HepG2 (cell line): ENCODE data around the gene G6PC3. TPM values are rescaled to one million over a fixed set of nuclear protein-coding genes. Genes with fewer than 3 reads are reported as not detected.

ENCODE experiments used
- CREB1 ChIP-seq, 2 experiments: fragments of 450-650 bp in 1 of 2; IDR thresholded peaks; 2 replicates each; pipeline ENCODE4 v1.6.1; 2016 to 2017; ENCODE audit warnings: control low read depth in 1 of 2, mild to moderate bottlenecking in 1 of 2, missing compliant biosample characterization in 1 of 2, missing genetic modification characterization in 1 of 2
- FOXA1 ChIP-seq, 2 experiments: fragments of 450-650 bp in 1 of 2; sonication (generic) in 1 of 2; formaldehyde crosslinking in 1 of 2; IDR thresholded peaks; 2 replicates each; pipeline versions ENCODE4 v1.4.0 to v1.6.1; 2016 to 2020; ENCODE audit warnings: missing genetic modification reagents in 1 of 2
- FOXM1 ChIP-seq: sonication (generic); formaldehyde crosslinking; IDR thresholded peaks from 2 replicates; pipeline ENCODE4 v1.5.0; 2020; ENCODE audit warnings: missing genetic modification reagents
- HDAC2 ChIP-seq: sonication (generic); formaldehyde crosslinking; IDR thresholded peaks from 2 replicates; pipeline ENCODE4 v1.4.0; 2020; ENCODE audit warnings: missing genetic modification reagents
- KLF6 ChIP-seq: IDR thresholded peaks from 2 replicates; pipeline ENCODE4 v1.8.0; 2016; ENCODE audit warnings: missing biosample characterization, missing genetic modification reagents
- NFYC ChIP-seq: IDR thresholded peaks from 2 replicates; pipeline ENCODE4 v1.6.1; 2016; ENCODE audit warnings: missing genetic modification reagents, missing compliant biosample characterization
- SMC3 ChIP-seq: IDR thresholded peaks from 2 replicates; pipeline ENCODE4 v1.6.1; 2011; ENCODE audit warnings: low read length, improper control_type of control experiment
- ZNF44 ChIP-seq: sonication (generic); formaldehyde crosslinking; IDR thresholded peaks from 2 replicates; pipeline ENCODE4 v1.5.1; 2020; ENCODE audit warnings: mild to moderate bottlenecking, missing genetic modification reagents
- polyA plus RNA-seq, 8 experiments: library from polyadenylated mRNA; depleted of rRNA in 3 of 8; stranded (reverse) in 7 of 8; unstranded in 1 of 8; fragments of >200 nt; fragmentation: Illumina TruSeq in 4 of 8; extraction: Trizol in 4 of 8; gene quantifications; 2 replicates each; pipeline versions ENCODE4 v1.2.1 to v1.2.3, GENCODE V29; 2011 to 2016; ENCODE audit warnings: low read depth in 4 of 8, missing spikeins in 1 of 8, mixed read lengths in 1 of 8; ENCODE audit not compliant: insufficient read depth in 1 of 8
- total RNA-seq, 5 experiments: library from RNA; depleted of rRNA; stranded (reverse); fragments of >200 nt; fragmentation: Illumina TruSeq; extraction: Trizol; gene quantifications; 2 replicates each; pipeline ENCODE4 v1.2.3, GENCODE V29; 2016; ENCODE audit warnings: low read depth in 1 of 5
- TF ChIP-seq, protein P1 (sequence below), 2 experiments: fragments of 450-650 bp in 1 of 2; sonication (generic) in 1 of 2; formaldehyde crosslinking in 1 of 2; IDR thresholded peaks; 2 replicates each; pipeline versions ENCODE4 v1.6.1 to v1.8.0; 2016 to 2022; ENCODE audit warnings: antibody characterized with exemption in 1 of 2, mild to moderate bottlenecking in 1 of 2, missing genetic modification reagents in 1 of 2
- TF ChIP-seq, protein P2 (sequence below), 2 experiments: sonication (generic) in 1 of 2; formaldehyde crosslinking in 1 of 2; IDR thresholded peaks; 2 replicates each; pipeline versions ENCODE4 v1.4.0 to v1.6.1; 2016 to 2020; ENCODE audit warnings: borderline replicate concordance in 1 of 2, low read depth in 1 of 2, mild to moderate bottlenecking in 1 of 2, missing genetic modification reagents in 1 of 2

The G6PC3 gene
- total and polyA plus RNA-seq, 2 of the 13 experiments (the other 11 are each of a cell fraction or from before 2014, with no cell fraction given) = 38.5 to 75.8 TPM

DNA sequence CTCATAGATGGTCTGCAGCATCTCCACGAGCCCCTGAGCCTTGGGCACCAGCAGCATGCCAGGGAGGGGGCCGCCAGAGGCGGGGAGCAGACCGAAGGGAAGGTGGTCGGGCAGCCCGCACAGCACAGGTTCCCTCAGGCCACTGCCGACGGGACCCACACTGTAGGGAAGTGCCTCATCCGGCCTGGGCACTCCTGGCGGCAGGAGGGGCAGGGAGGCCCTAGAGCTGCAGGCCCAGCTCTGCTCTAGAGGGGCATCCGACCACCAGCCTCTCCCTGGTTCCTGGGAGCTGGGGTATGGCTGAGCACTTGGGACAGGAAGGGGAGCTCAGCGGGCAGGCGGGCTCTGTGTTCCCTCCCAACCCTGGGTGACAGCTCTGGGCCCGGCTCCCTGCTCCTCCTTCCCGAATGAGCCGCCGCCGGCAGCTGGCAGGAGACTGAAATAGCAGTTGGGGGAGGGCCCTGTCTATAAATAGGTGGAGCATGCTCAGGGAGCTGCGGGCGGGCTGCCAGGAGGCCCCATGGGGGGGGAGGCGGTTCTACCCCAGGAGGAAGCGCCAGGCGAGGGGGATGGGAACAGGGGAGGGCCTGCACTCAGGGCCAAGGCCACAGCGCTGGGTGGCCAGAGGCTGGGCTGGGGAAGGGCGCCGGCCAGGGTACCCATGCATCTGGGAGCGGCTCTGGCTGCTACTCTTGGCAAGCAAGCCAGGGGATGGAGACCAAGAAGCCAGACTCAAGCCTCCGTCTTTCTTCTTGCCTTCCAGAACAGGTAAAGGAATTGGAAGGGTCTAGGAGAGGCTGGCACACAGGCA is 40.5 kb downstream of the G6PC3 start (continued):
- TF ChIP-seq, protein P1, sequence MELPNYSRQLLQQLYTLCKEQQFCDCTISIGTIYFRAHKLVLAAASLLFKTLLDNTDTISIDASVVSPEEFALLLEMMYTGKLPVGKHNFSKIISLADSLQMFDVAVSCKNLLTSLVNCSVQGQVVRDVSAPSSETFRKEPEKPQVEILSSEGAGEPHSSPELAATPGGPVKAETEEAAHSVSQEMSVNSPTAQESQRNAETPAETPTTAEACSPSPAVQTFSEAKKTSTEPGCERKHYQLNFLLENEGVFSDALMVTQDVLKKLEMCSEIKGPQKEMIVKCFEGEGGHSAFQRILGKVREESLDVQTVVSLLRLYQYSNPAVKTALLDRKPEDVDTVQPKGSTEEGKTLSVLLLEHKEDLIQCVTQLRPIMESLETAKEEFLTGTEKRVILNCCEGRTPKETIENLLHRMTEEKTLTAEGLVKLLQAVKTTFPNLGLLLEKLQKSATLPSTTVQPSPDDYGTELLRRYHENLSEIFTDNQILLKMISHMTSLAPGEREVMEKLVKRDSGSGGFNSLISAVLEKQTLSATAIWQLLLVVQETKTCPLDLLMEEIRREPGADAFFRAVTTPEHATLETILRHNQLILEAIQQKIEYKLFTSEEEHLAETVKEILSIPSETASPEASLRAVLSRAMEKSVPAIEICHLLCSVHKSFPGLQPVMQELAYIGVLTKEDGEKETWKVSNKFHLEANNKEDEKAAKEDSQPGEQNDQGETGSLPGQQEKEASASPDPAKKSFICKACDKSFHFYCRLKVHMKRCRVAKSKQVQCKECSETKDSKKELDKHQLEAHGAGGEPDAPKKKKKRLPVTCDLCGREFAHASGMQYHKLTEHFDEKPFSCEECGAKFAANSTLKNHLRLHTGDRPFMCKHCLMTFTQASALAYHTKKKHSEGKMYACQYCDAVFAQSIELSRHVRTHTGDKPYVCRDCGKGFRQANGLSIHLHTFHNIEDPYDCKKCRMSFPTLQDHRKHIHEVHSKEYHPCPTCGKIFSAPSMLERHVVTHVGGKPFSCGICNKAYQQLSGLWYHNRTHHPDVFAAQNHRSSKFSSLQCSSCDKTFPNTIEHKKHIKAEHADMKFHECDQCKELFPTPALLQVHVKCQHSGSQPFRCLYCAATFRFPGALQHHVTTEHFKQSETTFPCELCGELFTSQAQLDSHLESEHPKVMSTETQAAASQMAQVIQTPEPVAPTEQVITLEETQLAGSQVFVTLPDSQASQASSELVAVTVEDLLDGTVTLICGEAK (IDR thresholded peaks at IDR 0.05) = no peak
- TF ChIP-seq, protein P1 (CRISPR knock-in tag; IDR thresholded peaks at IDR 0.05) = peak; percentile 92; the same call in 1 of the 2 replicates
- TF ChIP-seq NFYC (CRISPR knock-in tag) (peak; percentile 61), HDAC2 (CRISPR knock-in tag) (peak; percentile 96), CREB1 (IDR thresholded peaks at IDR 0.05) (no peak), CREB1 (CRISPR knock-in tag; IDR thresholded peaks at IDR 0.05) (no peak), KLF6 (0 out of 2 replicates have a peak, but pooled peaks have one; percentile 85), SMC3 (peak; percentile 43; the same call in 1 of the 2 replicates), FOXM1 (CRISPR knock-in tag) (no peak), ZNF44 (CRISPR knock-in tag) (peak; percentile 32; the same call in 1 of the 2 replicates), FOXA1 (IDR thresholded peaks at IDR 0.05) (no peak), FOXA1 (CRISPR knock-in tag; IDR thresholded peaks at IDR 0.05) (peak; percentile 46; the same call in 1 of the 2 replicates)
- TF ChIP-seq, protein P2, sequence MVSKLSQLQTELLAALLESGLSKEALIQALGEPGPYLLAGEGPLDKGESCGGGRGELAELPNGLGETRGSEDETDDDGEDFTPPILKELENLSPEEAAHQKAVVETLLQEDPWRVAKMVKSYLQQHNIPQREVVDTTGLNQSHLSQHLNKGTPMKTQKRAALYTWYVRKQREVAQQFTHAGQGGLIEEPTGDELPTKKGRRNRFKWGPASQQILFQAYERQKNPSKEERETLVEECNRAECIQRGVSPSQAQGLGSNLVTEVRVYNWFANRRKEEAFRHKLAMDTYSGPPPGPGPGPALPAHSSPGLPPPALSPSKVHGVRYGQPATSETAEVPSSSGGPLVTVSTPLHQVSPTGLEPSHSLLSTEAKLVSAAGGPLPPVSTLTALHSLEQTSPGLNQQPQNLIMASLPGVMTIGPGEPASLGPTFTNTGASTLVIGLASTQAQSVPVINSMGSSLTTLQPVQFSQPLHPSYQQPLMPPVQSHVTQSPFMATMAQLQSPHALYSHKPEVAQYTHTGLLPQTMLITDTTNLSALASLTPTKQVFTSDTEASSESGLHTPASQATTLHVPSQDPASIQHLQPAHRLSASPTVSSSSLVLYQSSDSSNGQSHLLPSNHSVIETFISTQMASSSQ (IDR thresholded peaks at IDR 0.05; ENCODE audit: low read depth) = peak; percentile 42; the same call in 1 of the 2 replicates
- TF ChIP-seq, protein P2 (CRISPR knock-in tag; IDR thresholded peaks at IDR 0.05; ENCODE audit: borderline replicate concordance) = peak; percentile 96
